ENCODE measurements around the gene BCKDHA. TPM values are rescaled to one million over a fixed set of nuclear protein-coding genes. Genes with fewer than 3 reads are reported as not detected.
A peak's percentile ranks its signal among the peaks of the same experiment; 100 is the strongest.
"Not testable (repeated sequence)": the region's sequence is repeated elsewhere in the genome, so short reads cannot be mapped to it uniquely, and the experiment has no call there.

BCKDHA gene
- total and polyA plus RNA-seq, 8 donors: 1.8 to 80.6 (median 43.1) TPM

DNA sequence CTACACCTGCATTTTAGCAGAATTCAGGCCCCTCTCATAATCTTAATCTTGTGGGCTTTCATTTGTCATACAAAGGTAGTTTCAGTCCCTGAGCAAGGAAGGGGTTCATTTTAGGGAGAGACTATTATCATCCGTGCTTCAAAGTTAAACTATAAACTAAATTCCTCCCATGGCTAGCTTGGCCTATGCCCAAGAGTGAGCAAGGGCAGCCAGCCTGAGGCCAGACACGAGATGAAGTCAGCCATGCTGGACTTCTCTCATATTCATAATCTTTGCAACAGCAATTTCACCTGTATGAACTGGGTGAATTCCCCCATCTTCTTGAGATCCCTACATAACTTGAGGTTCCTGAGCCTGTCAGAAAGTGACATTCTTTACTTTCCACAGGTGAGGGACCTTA, 58.3 kb downstream of the BCKDHA start:
- Histone ChIP-seq H3K27me3 (peaks cover 0 to 31% (median 0%) of the 10 kb centered on the region in 3 donors), H3K36me3 (no peaks in the 10 kb centered on the region), H3K4me3 (no peak overlapping the region), H3K9me3 (no peaks in the 10 kb centered on the region), H3K27ac (peak overlapping the region in 2 of 5 donors; percentile 49 to 53), H3K4me1 (peaks cover 0 to 12% (median 0%) of the 10 kb centered on the region in 4 donors)
- 3 to 25% (median 14%) methylated on average over 2 of the region's 2 CpGs for WGBS, 5 donors
- intact Hi-C loops (cut with DNase I; ENCODE audit: low total_unique reads): no loop called here
- DNase-seq: no peak
- TF ChIP-seq POLR2AphosphoS5 (IDR thresholded peaks at IDR 0.05): no peak
- TF ChIP-seq POLR2A (IDR thresholded peaks at IDR 0.05): no peak
- TF ChIP-seq, protein P1, sequence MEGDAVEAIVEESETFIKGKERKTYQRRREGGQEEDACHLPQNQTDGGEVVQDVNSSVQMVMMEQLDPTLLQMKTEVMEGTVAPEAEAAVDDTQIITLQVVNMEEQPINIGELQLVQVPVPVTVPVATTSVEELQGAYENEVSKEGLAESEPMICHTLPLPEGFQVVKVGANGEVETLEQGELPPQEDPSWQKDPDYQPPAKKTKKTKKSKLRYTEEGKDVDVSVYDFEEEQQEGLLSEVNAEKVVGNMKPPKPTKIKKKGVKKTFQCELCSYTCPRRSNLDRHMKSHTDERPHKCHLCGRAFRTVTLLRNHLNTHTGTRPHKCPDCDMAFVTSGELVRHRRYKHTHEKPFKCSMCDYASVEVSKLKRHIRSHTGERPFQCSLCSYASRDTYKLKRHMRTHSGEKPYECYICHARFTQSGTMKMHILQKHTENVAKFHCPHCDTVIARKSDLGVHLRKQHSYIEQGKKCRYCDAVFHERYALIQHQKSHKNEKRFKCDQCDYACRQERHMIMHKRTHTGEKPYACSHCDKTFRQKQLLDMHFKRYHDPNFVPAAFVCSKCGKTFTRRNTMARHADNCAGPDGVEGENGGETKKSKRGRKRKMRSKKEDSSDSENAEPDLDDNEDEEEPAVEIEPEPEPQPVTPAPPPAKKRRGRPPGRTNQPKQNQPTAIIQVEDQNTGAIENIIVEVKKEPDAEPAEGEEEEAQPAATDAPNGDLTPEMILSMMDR (IDR thresholded peaks at IDR 0.05): no peak
- TF ChIP-seq EP300 (IDR thresholded peaks at IDR 0.05): no peak

DNA sequence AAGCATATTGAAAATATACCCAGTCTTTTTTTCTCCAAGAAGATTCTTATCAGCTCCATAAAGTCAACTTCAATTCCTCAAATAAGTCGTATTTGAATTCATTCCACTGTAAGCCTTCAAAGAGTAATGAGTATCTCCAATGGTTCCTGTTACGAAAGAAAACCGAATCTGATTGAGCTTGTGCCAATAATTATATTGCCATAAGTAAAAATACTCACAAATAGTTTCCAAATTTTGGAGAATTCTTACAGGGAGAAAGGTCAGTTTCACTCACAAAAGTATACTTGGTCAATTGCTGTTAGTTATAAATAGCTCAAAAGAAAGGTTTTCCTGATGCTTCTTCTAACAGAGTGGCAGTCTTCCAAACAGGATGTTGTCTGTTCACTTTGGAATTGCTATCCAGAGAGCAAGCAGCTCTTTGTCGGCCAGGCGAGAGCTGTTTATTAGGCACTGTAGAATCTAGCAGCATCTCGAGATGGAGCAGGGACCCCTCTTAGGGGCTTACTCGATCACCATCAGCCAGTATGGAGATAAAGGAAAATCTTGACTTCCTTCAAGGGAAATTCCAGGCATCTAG, 58.8 kb downstream of the BCKDHA start:
- Histone ChIP-seq H3K36me3 (no peaks in the 10 kb centered on the region), H3K27ac (peak overlapping the region in 2 of 5 donors; percentile 49 to 53), H3K4me3 (no peak overlapping the region), H3K4me1 (peaks cover 0 to 12% (median 0%) of the 10 kb centered on the region in 4 donors), H3K27me3 (peaks cover 0 to 36% (median 0%) of the 10 kb centered on the region in 3 donors), H3K9me3 (no peaks in the 10 kb centered on the region)
- peak in 1 of 2 donors; percentile 67 for DNase-seq
- WGBS, 5 donors: 15 to 30% (median 24%) methylated on average over 7 of the region's 7 CpGs
- intact Hi-C loops (cut with DNase I; ENCODE audit: low total_unique reads): no loop called here
- TF ChIP-seq, protein P1 (IDR thresholded peaks at IDR 0.05): no peak
- TF ChIP-seq POLR2A (IDR thresholded peaks at IDR 0.05) (no peak), POLR2AphosphoS5 (IDR thresholded peaks at IDR 0.05) (no peak), EP300 (IDR thresholded peaks at IDR 0.05) (no peak)

DNA sequence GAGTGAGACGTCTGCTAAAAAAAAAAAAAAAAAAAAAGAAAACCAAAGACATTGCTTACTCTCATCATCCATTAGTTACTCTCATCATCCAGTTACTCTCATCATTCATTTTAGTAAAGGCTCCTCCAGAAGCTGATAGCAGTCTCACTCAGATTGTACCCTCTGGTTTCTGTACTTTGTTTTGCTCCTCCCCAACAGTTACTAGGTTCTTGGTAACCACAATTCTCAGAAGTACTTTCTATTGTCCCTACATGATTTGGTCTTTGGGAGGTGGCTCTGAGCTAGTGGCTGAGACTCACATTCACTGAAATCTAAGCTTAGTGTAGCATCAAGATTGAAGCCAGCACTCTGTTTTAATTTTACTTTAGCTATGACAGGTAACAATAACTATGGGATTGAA, 59.6 kb downstream of the BCKDHA start:
- Histone ChIP-seq H3K9me3 (peaks cover 0 to 2% (median under 1%) of the 10 kb centered on the region in 4 donors), H3K4me1 (peaks cover 0 to 12% (median 0%) of the 10 kb centered on the region in 4 donors), H3K36me3 (no peaks in the 10 kb centered on the region), H3K27ac (no peak overlapping the region), H3K27me3 (peaks cover 0 to 44% (median 0%) of the 10 kb centered on the region in 3 donors), H3K4me3 (no peak overlapping the region)
- WGBS, 5 donors: 29 to 55% (median 47%) methylated on average over 1 of the region's 1 CpG
- intact Hi-C loops (cut with DNase I; ENCODE audit: low total_unique reads): no loop called here
- no peak for DNase-seq
- no peak for TF ChIP-seq POLR2AphosphoS5 (IDR thresholded peaks at IDR 0.05)
- TF ChIP-seq, protein P1 (IDR thresholded peaks at IDR 0.05): no peak
- no peak for TF ChIP-seq EP300 (IDR thresholded peaks at IDR 0.05)
- no peak for TF ChIP-seq POLR2A (IDR thresholded peaks at IDR 0.05)

DNA sequence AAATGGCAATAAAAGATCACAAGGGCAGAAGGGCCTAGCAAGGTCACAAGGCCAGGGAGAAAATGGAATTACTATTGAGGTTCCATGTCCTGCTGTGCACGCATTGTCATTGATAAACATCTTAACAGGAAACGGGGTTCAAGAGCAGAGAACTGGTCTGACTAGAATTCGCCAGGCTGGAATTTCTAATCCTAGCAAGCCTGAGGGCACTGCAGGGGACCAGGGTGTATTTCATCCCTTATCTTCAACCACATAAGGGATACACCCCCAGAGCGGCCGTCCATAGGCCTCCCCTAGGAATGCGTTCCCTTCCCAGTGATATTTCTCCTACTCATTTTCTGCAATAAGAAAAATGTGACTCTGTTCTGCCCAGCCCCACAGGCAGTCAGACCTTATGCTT, 64.9 kb downstream of the BCKDHA start:
- no peak for DNase-seq
- H3K4me3 ChIP-seq: no peak overlapping the region
- peaks cover 0 to 93% (median 7%) of the 10 kb centered on the region in 3 donors for H3K27me3 ChIP-seq
- peaks cover 0 to 5% (median 5%) of the 10 kb centered on the region in 4 donors for H3K9me3 ChIP-seq
- TF ChIP-seq EP300 (IDR thresholded peaks at IDR 0.05) (no peak), POLR2A (IDR thresholded peaks at IDR 0.05) (no peak), POLR2AphosphoS5 (IDR thresholded peaks at IDR 0.05) (no peak)
- TF ChIP-seq, protein P1 (IDR thresholded peaks at IDR 0.05): no peak
- intact Hi-C loops (cut with DNase I; ENCODE audit: low total_unique reads): no loop called here
- H3K36me3 ChIP-seq: no peaks in the 10 kb centered on the region
- 60 to 65% (median 62%) methylated on average over 6 of the region's 6 CpGs for WGBS, 5 donors
- no peak overlapping the region for H3K27ac ChIP-seq
- H3K4me1 ChIP-seq: no peaks in the 10 kb centered on the region

GRCh38 chr19:41463257-41464256, 65.9 kb downstream of the BCKDHA start:
- H3K4me3 ChIP-seq; intact Hi-C loops (cut with DNase I; ENCODE audit: low total_unique reads); H3K36me3 ChIP-seq; H3K27ac ChIP-seq; H3K9me3 ChIP-seq; H3K4me1 ChIP-seq: not testable (repeated sequence)
- peaks cover 0 to 96% (median 7%) of the 10 kb centered on the region in 3 donors for H3K27me3 ChIP-seq
- 76 to 80% (median 78%) methylated on average over 22 of the region's 22 CpGs for WGBS, 5 donors
- peak in 1 of 2 donors; percentile 43 for DNase-seq

All from stomach (tissue), 9 donors.